Vagina (tissue), 2 donors: ENCODE measurements around the gene DGKE. TPM values are rescaled to one million over a fixed set of nuclear protein-coding genes. Genes with fewer than 3 reads are reported as not detected.
A peak's percentile ranks its signal among the peaks of the same experiment; 100 is the strongest.

Experiments used
- DNase-seq, 2 donors: peaks; one replicate each; pipeline ENCODE4 v3.0.0-alpha.2; 2017; ENCODE audit errors: extremely low spot score in 2 of 2
- H3K27ac ChIP-seq: fragments of 200-600 bp; sonication (generic); one replicate; pipeline ENCODE4 v1.5.1; 2019
- H3K27me3 ChIP-seq: fragments of 200-600 bp; sonication (generic); one replicate; pipeline ENCODE4 v1.5.1; 2019
- H3K36me3 ChIP-seq, 2 donors: fragments of 200-600 bp; sonication (generic); one replicate each; pipeline ENCODE4 v1.5.1; 2017 to 2019
- H3K4me1 ChIP-seq: fragments of 200-600 bp; sonication (generic); one replicate; pipeline ENCODE4 v1.5.1; 2019
- H3K4me3 ChIP-seq, 2 donors: fragments of 200-600 bp; sonication (generic); 1 replicate in 1 of 2; 2 replicates in 1 of 2; pipeline ENCODE4 v1.5.1; 2016 to 2019
- H3K9me3 ChIP-seq: fragments of 200-600 bp; sonication (generic); one replicate; pipeline ENCODE4 v1.5.1; 2019
- POLR2A ChIP-seq, 2 donors: fragments of 450-650 bp; IDR thresholded peaks; one replicate each; pipeline ENCODE4 v1.6.1; 2017; ENCODE audit warnings: antibody characterized with exemption in 2 of 2, mild to moderate bottlenecking in 2 of 2, moderate library complexity in 2 of 2
- POLR2AphosphoS5 ChIP-seq, 2 donors: sonication (generic); formaldehyde crosslinking; IDR thresholded peaks; one replicate each; pipeline ENCODE4 v1.9.0; 2017; ENCODE audit warnings: antibody characterized with exemption in 2 of 2, mild to moderate bottlenecking in 2 of 2, low read depth in 1 of 2; ENCODE audit not compliant: insufficient read depth in 1 of 2
- intact Hi-C: fragments of 100-400 bp; cut with DNase I; formaldehyde crosslinking; loops from one replicate; pipeline ENCODE4 v1.15.1; 2023
- total RNA-seq: library from RNA; depleted of rRNA; stranded (reverse); fragments of >200 nt; gene quantifications from one replicate; pipeline ENCODE4 v1.2.3, GENCODE V29; 2016
- TF ChIP-seq, protein P1 (sequence below), 3 experiments: fragments of 450-650 bp in 2 of 3; fragments of 200-600 bp in 1 of 3; sonication (generic) in 1 of 3; IDR thresholded peaks; one replicate each; pipeline ENCODE4 v1.5.1; 2017 to 2019; ENCODE audit warnings: antibody characterized with exemption in 3 of 3, mild to moderate bottlenecking in 2 of 3, moderate library complexity in 2 of 3

DGKE gene
- total RNA-seq, 1 donor from 2014 or later, result 13.0 TPM

DNA sequence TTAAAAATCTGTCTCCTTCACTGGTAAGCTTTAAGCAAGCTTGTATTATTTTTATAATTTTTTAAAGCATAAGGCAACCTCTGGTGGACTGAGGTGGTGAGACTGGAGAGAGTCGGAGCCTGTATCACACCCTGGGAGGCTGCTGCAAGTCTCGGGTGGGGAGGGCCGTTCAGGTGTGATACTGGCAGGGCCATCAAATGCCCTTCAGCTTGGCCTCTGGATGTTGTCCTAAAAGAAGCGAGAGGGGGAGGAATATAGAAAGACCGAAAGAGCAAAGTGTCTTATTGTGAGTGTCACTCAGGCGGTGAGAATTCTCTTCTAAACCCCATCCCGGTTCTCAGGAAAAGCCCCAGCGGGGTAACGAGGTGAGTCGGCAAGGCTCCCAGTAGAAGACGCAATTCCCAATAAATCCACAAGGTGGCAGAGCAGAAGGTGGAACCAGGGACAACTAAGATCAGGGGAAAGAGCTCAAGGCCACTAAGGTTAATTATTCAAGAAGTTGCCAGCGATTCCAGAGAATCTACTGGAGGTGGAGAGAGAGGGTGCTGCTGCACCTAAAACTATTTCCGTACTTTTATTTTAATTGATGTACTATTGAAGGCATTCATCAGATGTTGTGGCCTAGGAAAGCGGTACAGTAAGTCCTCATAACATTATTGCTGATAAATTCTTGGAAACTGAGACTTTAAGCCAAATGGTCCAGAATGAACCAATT lies 14.4 kb upstream of the DGKE start:
- TF ChIP-seq, protein P1, sequence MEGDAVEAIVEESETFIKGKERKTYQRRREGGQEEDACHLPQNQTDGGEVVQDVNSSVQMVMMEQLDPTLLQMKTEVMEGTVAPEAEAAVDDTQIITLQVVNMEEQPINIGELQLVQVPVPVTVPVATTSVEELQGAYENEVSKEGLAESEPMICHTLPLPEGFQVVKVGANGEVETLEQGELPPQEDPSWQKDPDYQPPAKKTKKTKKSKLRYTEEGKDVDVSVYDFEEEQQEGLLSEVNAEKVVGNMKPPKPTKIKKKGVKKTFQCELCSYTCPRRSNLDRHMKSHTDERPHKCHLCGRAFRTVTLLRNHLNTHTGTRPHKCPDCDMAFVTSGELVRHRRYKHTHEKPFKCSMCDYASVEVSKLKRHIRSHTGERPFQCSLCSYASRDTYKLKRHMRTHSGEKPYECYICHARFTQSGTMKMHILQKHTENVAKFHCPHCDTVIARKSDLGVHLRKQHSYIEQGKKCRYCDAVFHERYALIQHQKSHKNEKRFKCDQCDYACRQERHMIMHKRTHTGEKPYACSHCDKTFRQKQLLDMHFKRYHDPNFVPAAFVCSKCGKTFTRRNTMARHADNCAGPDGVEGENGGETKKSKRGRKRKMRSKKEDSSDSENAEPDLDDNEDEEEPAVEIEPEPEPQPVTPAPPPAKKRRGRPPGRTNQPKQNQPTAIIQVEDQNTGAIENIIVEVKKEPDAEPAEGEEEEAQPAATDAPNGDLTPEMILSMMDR (IDR thresholded peaks at IDR 0.05), result peak; percentile 67 to 82 (median 81)
- TF ChIP-seq POLR2AphosphoS5 (IDR thresholded peaks at IDR 0.05; ENCODE audit: insufficient read depth in 1 of 2, low read depth in 1 of 2) (peak in 1 of 2 donors; percentile 67), POLR2A (IDR thresholded peaks at IDR 0.05) (no peak)
- Histone ChIP-seq H3K4me3 (no peak overlapping the region), H3K4me1 (peaks cover 9% of the 10 kb centered on the region), H3K27me3 (no peaks in the 10 kb centered on the region), H3K9me3 (no peaks in the 10 kb centered on the region), H3K36me3 (no peaks in the 10 kb centered on the region), H3K27ac (no peak overlapping the region)
- DNase-seq, result peak in 1 of 2 donors; percentile 81
- intact Hi-C loops, result loop anchor here (5.0 kb wide), 1 partner anchor 123 kb away; no protein-coding TSS in a partner anchor

DNA sequence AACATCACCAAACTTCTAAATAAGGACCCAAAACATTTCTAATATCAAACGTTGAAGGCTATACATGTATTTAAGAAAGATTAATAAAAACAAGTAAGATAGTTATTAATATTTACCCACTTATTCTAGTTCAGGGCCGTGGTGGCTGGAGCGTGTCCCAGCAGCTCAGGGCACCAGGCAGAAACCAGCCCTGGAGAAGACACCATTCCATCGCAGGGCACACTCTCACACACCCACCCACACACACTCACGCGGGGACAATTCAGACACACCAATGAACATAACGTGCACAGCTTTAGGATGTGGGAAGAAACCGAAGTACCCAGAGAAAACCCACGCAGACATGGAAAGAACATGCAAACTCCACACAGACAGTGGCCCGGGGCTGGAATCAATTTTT lies 13.7 kb upstream of the DGKE start:
- H3K4me1 ChIP-seq, result peaks cover 9% of the 10 kb centered on the region
- H3K4me3 ChIP-seq, result no peak overlapping the region
- no peaks in the 10 kb centered on the region for H3K27me3 ChIP-seq
- H3K27ac ChIP-seq, result no peak overlapping the region
- no peak for DNase-seq
- intact Hi-C loops, result no loop called here
- TF ChIP-seq POLR2A (IDR thresholded peaks at IDR 0.05), result no peak
- TF ChIP-seq, protein P1 (IDR thresholded peaks at IDR 0.05), result no peak
- no peak for TF ChIP-seq POLR2AphosphoS5 (IDR thresholded peaks at IDR 0.05; ENCODE audit: insufficient read depth in 1 of 2, low read depth in 1 of 2)
- H3K9me3 ChIP-seq, result no peaks in the 10 kb centered on the region
- H3K36me3 ChIP-seq, result no peaks in the 10 kb centered on the region

DNA sequence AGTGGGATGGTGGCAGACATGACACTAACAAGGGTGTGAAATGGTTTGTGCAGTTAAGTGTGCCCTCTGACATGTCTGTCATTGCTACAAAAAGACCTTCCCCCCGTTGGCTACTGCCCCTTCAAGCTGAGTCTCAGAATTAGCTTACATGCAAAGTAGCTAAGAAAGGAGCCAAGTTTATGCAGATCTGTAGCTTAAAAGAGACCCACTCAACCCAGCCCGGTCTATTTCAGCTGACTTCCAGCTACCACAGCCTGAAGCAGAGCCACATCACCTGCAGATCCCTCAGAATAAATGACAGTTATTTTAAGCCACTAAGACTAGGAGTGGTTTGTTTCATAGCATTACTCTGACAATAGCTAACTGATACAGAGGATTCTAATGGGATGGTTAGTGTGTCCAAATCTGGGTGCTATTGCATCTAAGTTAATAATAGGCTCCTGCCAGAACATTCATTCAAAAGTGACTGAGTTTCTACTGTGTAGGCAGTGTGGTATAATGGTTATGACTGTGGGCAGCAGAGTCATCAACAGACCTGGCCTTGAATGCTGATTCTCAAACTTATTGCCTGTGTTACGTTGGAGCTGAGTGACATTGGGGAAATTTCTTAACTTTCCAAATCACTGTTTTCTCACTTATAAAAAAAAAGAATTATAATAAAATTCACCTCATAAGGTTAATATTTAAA lies 12.0 kb upstream of the DGKE start:
- Histone ChIP-seq H3K27ac (no peak overlapping the region), H3K4me1 (peaks cover 9% of the 10 kb centered on the region), H3K36me3 (no peaks in the 10 kb centered on the region), H3K27me3 (no peaks in the 10 kb centered on the region), H3K9me3 (no peaks in the 10 kb centered on the region), H3K4me3 (no peak overlapping the region)
- TF ChIP-seq POLR2A (IDR thresholded peaks at IDR 0.05), result no peak
- TF ChIP-seq, protein P1 (IDR thresholded peaks at IDR 0.05), result no peak
- no peak for TF ChIP-seq POLR2AphosphoS5 (IDR thresholded peaks at IDR 0.05; ENCODE audit: insufficient read depth in 1 of 2, low read depth in 1 of 2)
- DNase-seq, result no peak
- intact Hi-C loops, result no loop called here

DNA sequence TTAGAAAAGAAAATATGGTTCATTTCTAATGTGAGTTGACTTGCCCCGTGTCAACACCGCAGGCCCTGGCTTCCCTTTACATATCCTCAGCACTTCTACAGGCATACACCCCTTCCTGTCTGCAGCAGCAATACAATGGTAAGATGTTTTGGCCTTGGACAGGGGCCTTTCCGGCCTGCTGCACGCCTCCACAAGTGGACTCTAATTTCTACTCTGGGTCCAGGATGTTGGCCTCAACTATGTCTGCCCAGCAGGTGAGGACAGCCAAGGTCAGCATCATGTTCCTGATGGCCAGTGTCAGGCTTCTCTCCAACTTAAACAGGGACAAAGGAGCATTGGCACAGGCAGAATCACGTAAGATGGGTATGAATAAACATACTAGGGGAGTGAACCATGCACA lies 11.2 kb upstream of the DGKE start:
- peaks cover 9% of the 10 kb centered on the region for H3K4me1 ChIP-seq
- H3K27me3 ChIP-seq, result no peaks in the 10 kb centered on the region
- H3K36me3 ChIP-seq, result no peaks in the 10 kb centered on the region
- intact Hi-C loops, result no loop called here
- H3K4me3 ChIP-seq, result no peak overlapping the region
- H3K9me3 ChIP-seq, result no peaks in the 10 kb centered on the region
- no peak for DNase-seq
- no peak overlapping the region for H3K27ac ChIP-seq
- TF ChIP-seq POLR2AphosphoS5 (IDR thresholded peaks at IDR 0.05; ENCODE audit: insufficient read depth in 1 of 2, low read depth in 1 of 2) (peak in 1 of 2 donors; percentile 75), POLR2A (IDR thresholded peaks at IDR 0.05) (no peak)
- TF ChIP-seq, protein P1 (IDR thresholded peaks at IDR 0.05), result no peak

DNA sequence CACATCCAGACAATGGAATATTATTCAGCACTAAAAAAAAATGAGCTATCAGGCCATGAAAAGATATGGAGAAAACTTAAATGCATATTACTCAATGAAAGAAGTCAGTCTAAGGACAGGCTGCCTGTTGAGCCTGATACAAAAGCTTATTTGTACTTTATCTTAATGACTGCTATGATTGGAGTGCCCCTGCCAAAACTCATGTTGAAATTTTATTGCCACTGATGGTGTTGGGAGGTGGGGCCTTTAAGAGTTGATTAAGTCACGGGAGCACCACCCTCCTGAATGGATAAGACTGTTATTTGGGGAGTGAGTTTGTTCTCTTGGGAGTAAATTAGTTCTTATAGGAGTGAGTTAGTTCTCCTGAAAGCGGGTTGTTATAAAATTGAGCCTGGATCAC lies 10.1 kb upstream of the DGKE start:
- no peak for TF ChIP-seq POLR2AphosphoS5 (IDR thresholded peaks at IDR 0.05; ENCODE audit: insufficient read depth in 1 of 2, low read depth in 1 of 2)
- no peak for TF ChIP-seq POLR2A (IDR thresholded peaks at IDR 0.05)
- TF ChIP-seq, protein P1 (IDR thresholded peaks at IDR 0.05), result no peak
- no peak for DNase-seq
- intact Hi-C loops, result no loop called here

More for the DNA sequence above, 10.1 kb upstream of the DGKE start:
- Histone ChIP-seq H3K27me3 (no peaks in the 10 kb centered on the region), H3K36me3 (no peaks in the 10 kb centered on the region), H3K9me3 (no peaks in the 10 kb centered on the region), H3K27ac (no peak overlapping the region), H3K4me3 (no peak overlapping the region), H3K4me1 (peaks cover 9% of the 10 kb centered on the region)
